ENCODE data around the gene ZNF180. TPM values are rescaled to one million over a fixed set of nuclear protein-coding genes. Genes with fewer than 3 reads are reported as not detected.
A peak's percentile ranks its signal among the peaks of the same experiment; 100 is the strongest.
"Not testable (repeated sequence)": the region's sequence is repeated elsewhere in the genome, so short reads cannot be mapped to it uniquely, and the experiment has no call there.

The ZNF180 gene
- total RNA-seq, 1 donor from 2014 or later, result 11.1 TPM

DNA sequence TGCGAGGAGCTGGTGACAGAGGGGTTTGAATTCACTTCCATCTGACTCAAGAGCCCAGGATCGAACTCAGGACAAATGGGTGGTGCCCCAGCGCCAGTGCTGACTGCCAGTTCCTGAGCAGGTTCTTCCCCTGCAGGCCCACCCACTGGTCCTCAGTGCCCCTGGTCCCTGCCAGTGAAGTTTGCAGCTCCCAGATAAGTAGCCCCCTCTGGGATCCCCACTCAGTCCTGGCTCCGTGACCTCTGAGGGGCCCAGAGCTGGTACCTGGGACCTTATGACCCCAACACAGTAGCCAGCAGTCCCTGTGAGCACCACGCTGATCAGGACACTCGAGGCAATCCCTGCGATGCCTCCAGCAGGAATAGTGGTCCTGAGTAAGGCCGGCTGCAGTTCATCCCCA, 40.4 kb upstream of the ZNF180 start:
- Histone ChIP-seq H3K27me3 (ENCODE audit: control insufficient read depth, insufficient read depth, low read length) (no peaks in the 10 kb centered on the region), H3K4me3 (ENCODE audit: low read depth, low read length) (no peak overlapping the region), H3K36me3 (ENCODE audit: control insufficient read depth, insufficient read depth, low read length) (no peaks in the 10 kb centered on the region)
- no peak for DNase-seq (ENCODE audit: low read depth)
- TF ChIP-seq, protein P1, sequence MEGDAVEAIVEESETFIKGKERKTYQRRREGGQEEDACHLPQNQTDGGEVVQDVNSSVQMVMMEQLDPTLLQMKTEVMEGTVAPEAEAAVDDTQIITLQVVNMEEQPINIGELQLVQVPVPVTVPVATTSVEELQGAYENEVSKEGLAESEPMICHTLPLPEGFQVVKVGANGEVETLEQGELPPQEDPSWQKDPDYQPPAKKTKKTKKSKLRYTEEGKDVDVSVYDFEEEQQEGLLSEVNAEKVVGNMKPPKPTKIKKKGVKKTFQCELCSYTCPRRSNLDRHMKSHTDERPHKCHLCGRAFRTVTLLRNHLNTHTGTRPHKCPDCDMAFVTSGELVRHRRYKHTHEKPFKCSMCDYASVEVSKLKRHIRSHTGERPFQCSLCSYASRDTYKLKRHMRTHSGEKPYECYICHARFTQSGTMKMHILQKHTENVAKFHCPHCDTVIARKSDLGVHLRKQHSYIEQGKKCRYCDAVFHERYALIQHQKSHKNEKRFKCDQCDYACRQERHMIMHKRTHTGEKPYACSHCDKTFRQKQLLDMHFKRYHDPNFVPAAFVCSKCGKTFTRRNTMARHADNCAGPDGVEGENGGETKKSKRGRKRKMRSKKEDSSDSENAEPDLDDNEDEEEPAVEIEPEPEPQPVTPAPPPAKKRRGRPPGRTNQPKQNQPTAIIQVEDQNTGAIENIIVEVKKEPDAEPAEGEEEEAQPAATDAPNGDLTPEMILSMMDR (IDR thresholded peaks at IDR 0.05; ENCODE audit: insufficient read depth, low read length, severe bottlenecking), result no peak
- no peak for FAIRE-seq

DNA sequence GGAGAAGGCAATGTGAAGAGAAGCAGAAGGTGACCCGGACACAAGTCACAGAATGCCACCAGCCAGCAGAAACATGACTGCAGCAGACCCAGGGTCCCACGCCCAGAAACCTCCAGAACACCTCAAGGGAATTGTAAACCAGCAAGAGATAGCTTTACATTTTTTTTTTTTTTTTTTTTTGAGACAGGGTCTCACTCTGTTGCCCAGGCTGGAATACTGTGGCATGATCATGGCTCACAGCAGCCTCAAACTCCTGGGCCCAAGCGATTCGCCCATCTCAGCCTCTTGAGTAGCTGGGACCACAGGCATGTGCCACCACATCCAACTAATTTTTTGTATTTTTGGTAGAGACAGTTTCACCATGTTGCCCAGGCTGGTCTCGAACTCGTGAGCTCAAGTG, 39.7 kb upstream of the ZNF180 start:
- Histone ChIP-seq H3K4me3 (ENCODE audit: low read depth, low read length) (no peak overlapping the region), H3K27me3 (ENCODE audit: control insufficient read depth, insufficient read depth, low read length) (no peaks in the 10 kb centered on the region), H3K36me3 (ENCODE audit: control insufficient read depth, insufficient read depth, low read length) (no peaks in the 10 kb centered on the region)
- TF ChIP-seq, protein P1 (IDR thresholded peaks at IDR 0.05; ENCODE audit: insufficient read depth, low read length, severe bottlenecking), result no peak
- FAIRE-seq (no peak), DNase-seq (ENCODE audit: low read depth) (no peak)

DNA sequence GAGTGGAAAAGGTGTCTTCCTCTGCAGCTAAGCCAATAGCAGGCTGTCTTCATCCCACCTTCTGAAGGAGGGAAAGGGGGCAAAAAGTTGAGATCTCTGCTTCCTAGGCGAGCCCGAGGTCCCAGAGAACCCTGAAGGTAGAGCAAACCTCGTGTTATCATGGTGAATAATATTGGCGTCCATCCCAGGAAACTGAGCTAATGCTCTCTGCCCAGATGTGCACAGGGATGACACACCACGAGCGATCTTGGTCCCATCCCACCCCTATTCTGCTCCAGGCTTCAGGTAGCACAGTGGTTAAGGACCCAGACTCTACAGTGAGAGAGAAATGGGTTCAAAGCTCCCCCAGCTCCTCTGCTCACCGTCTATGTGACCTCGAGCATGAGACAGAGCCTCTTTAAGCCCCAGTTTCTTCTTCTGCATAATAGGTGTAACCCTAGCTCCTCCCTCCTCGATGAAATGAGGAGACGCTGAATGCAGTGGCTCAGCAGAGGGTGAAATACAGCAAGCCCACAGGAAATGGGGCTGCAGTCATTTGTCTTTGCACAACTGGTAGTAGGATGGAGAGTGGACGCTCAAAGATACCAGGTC, 39.0 kb upstream of the ZNF180 start:
- Histone ChIP-seq H3K27me3 (ENCODE audit: control insufficient read depth, insufficient read depth, low read length) (no peaks in the 10 kb centered on the region), H3K36me3 (ENCODE audit: control insufficient read depth, insufficient read depth, low read length) (no peaks in the 10 kb centered on the region), H3K4me3 (ENCODE audit: low read depth, low read length) (no peak overlapping the region)
- FAIRE-seq (no peak), DNase-seq (ENCODE audit: low read depth) (peak; percentile 71)
- TF ChIP-seq, protein P1 (IDR thresholded peaks at IDR 0.05; ENCODE audit: insufficient read depth, low read length, severe bottlenecking), result no peak

DNA sequence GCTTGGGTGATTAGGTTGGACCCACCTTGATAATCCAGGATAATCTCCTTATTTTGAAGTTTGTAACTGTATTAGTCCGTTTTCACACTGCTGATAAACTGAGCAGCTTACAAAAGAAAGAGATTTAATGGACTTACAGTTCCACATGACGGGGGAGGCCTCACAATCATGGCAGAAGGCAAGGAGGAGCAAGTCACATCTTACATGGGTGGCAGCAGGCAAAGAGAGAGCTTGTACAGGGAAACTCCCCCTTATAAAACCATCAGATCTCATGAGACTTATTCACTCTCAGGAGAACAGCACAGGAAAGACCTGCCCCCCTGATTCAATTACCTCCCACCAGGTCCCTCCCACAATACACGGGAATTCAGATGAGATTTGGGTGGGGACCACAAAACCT, 35.0 kb upstream of the ZNF180 start:
- H3K36me3 ChIP-seq (ENCODE audit: control insufficient read depth, insufficient read depth, low read length); DNase-seq (ENCODE audit: low read depth); FAIRE-seq; H3K27me3 ChIP-seq (ENCODE audit: control insufficient read depth, insufficient read depth, low read length); H3K4me3 ChIP-seq (ENCODE audit: low read depth, low read length): not testable (repeated sequence)

DNA sequence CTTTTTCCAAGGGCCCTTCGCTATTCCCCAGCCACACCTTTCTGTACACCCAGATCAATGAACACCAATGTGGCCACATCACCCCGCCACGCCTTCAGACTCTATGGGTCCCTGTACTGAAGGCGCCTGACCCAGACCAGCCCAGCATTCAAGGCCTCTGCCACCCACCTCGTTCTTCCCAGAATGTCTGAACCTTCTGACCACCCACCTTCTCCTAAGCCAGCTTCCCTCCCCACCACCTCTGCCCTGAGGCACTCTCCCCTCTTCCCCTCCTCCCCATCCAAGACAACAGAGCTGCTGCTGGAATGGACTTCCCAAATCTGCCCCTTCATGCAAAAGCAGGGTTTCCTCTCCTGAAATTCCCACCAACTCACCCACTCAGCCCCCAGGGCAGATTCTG, 32.5 kb upstream of the ZNF180 start:
- Histone ChIP-seq H3K36me3 (ENCODE audit: control insufficient read depth, insufficient read depth, low read length) (no peaks in the 10 kb centered on the region), H3K4me3 (ENCODE audit: low read depth, low read length) (no peak overlapping the region), H3K27me3 (ENCODE audit: control insufficient read depth, insufficient read depth, low read length) (no peaks in the 10 kb centered on the region)
- DNase-seq (ENCODE audit: low read depth), result no peak
- TF ChIP-seq, protein P1 (IDR thresholded peaks at IDR 0.05; ENCODE audit: insufficient read depth, low read length, severe bottlenecking), result no peak
- no peak for FAIRE-seq

DNA sequence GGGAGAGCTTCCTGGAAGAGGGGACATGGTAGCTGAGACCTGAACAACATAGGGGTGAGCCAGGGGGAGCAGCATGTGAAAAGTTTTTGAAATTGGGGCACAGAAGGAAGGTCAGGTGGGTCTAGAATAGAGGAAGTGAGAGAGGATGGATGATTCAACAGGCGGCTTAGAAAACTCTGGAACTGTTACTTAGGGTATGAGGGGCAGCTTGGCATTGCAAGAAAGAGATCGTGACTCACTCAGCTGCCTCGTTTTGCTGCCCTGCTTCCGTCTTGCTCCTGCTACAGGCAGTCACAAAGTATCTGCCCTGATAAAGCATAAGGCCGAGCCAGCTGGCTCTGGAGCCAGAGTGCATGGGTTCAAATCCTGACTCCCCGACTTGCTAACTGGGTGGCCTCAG, 30.5 kb upstream of the ZNF180 start:
- Histone ChIP-seq H3K4me3 (ENCODE audit: low read depth, low read length) (no peak overlapping the region), H3K36me3 (ENCODE audit: control insufficient read depth, insufficient read depth, low read length) (no peaks in the 10 kb centered on the region), H3K27me3 (ENCODE audit: control insufficient read depth, insufficient read depth, low read length) (no peaks in the 10 kb centered on the region)
- FAIRE-seq, result no peak
- DNase-seq (ENCODE audit: low read depth), result peak; percentile 27
- TF ChIP-seq, protein P1 (IDR thresholded peaks at IDR 0.05; ENCODE audit: insufficient read depth, low read length, severe bottlenecking), result no peak
